Heart left ventricle (tissue), 16 donors: ENCODE results near the gene EIPR1. TPM values are rescaled to one million over a fixed set of nuclear protein-coding genes. Genes with fewer than 3 reads are reported as not detected.

Experiments used
- ATAC-seq, 4 donors: fragments of 200-7000 bp; cut with Tn5 transposase; one replicate each; pipeline ENCODE4 v1.9.1; 2020 to 2022; ENCODE audit warnings: moderate library complexity in 4 of 4, mild to moderate bottlenecking in 3 of 4, moderate number of reproducible peaks in 1 of 4
- DNase-seq, 5 donors: peaks; one replicate each; pipeline ENCODE4 v3.0.0-alpha.2; 2020
- H3K27ac ChIP-seq, 12 donors: fragments of 200-600 bp; sonication (generic) in 4 of 12; one replicate each; pipeline versions ENCODE4 v1.5.0 to v1.8.0; 2016 to 2022; ENCODE audit warnings: mild to moderate bottlenecking in 2 of 12
- H3K27me3 ChIP-seq, 9 donors: fragments of 200-600 bp; sonication (generic) in 2 of 9; one replicate each; pipeline versions ENCODE4 v1.5.1 to v1.8.0; 2016 to 2022; ENCODE audit warnings: mild to moderate bottlenecking in 3 of 9
- H3K36me3 ChIP-seq, 9 donors: fragments of 200-600 bp; sonication (generic) in 2 of 9; one replicate each; pipeline versions ENCODE4 v1.5.0 to v1.8.0; 2018 to 2022; ENCODE audit warnings: mild to moderate bottlenecking in 2 of 9
- H3K4me1 ChIP-seq, 12 donors: fragments of 200-600 bp; sonication (generic) in 4 of 12; one replicate each; pipeline versions ENCODE4 v1.5.0 to v1.8.0; 2016 to 2022; ENCODE audit warnings: mild to moderate bottlenecking in 3 of 12
- H3K4me3 ChIP-seq, 12 donors: fragments of 200-600 bp; sonication (generic) in 4 of 12; one replicate each; pipeline versions ENCODE4 v1.5.0 to v1.8.0; 2017 to 2022; ENCODE audit warnings: mild to moderate bottlenecking in 9 of 12, moderate library complexity in 4 of 12
- H3K9me3 ChIP-seq, 12 donors: fragments of 200-600 bp; sonication (generic) in 4 of 12; one replicate each; pipeline versions ENCODE4 v1.5.0 to v1.8.0; 2016 to 2022; ENCODE audit warnings: mild to moderate bottlenecking in 1 of 12
- CTCF ChIP-seq, 12 donors: fragments of 200-600 bp; sonication (generic) in 4 of 12; IDR thresholded peaks; one replicate each; pipeline versions ENCODE4 v1.5.0 to v1.8.0; 2018 to 2022; ENCODE audit warnings: antibody characterized with exemption in 12 of 12, mild to moderate bottlenecking in 5 of 12
- POLR2A ChIP-seq, 2 donors: fragments of 450-650 bp; IDR thresholded peaks; one replicate each; pipeline ENCODE4 v1.6.1; 2017; ENCODE audit warnings: antibody characterized with exemption in 2 of 2, mild to moderate bottlenecking in 2 of 2, moderate library complexity in 2 of 2
- WGBS, 4 donors: extraction: QIAGEN DNeasy Blood & Tissue Kit in 2 of 4; methylation state at CpG; one replicate each; pipeline versions ENCODE4 v1.1.5 to v1.1.7; 2013 to 2018; 5-methylcytosine and 5-hydroxymethylcytosine counted together
- intact Hi-C, 10 donors: fragments of 100-400 bp; cut with DNase I; formaldehyde crosslinking; loops; one replicate each; pipeline versions ENCODE4 v1.11.1 to v1.14.2; 2022
- polyA plus RNA-seq, 2 donors: library from polyadenylated mRNA; stranded (reverse); fragments of 200-250 nt; gene quantifications; one replicate each; pipeline ENCODE4 v1.2.3, GENCODE V29; 2013
- total RNA-seq, 9 donors: library from RNA; depleted of rRNA in 2 of 9; stranded (reverse); fragments of >200 nt in 2 of 9; fragmentation: NEBNext Ultra II Directional in 3 of 9; extraction: Animal tissue kit (Norgen Biotek cat#: 25700) in 3 of 9; gene quantifications; one replicate each; pipeline versions ENCODE4 v1.1.0 to v1.2.4, GENCODE V29; 2016 to 2023
- donor health status: ischemic (EF 13 %, LVEDD 7.1; RV severe dilation, severe dysfunction).
- donor health status: healthy with polysubstance abuse.
- donor health status: DM: no; HTN: yes; CAD: no.
- donor health status: DM: no; HTN: no; CAD: no.
- donor health status: ischemic (EF 25% LVEDD 6.9; RV normal size, moderate dysfunction).
- donor health status: ischemic (EF 25% LVEDD 5.7; RV mildly dilated, moderate dysfunction).
- donor health status: healthy.
- donor health status: DM: yes; HTN: yes; CAD: no.
- donor health status: ischemic (EF 35%, LVEDD 5.7; RV mildly dilated, moderate dysfunction).
- donor health status: nonischemic (EF 11% LVEDD 7.7; RV severe dilation, severe dysfunction).
- donor health status: DM: yes; HTN: yes; CAD: no.
- donor health status: PGD.
- donor health status: ischemic (EF 29% LVEDD 5.4; RV normal size, mild dysfunction).
- donor health status: nonischemic (EF 23%, LVEDD 6.1; RV moderate dilation, normal function).

The EIPR1 gene
- total and polyA plus RNA-seq, 11 donors: 7.9 to 26.1 (median 13.3) TPM

GRCh38 chr2:3280683-3281520 lies 96.7 kb downstream of the EIPR1 start:
- no peaks in the 10 kb centered on the region for H3K36me3 ChIP-seq
- H3K27ac ChIP-seq: no peak overlapping the region
- intact Hi-C loops: no loop called here
- H3K4me3 ChIP-seq: no peak overlapping the region
- peaks cover 0 to 6% (median under 1%) of the 10 kb centered on the region in 12 donors for H3K9me3 ChIP-seq
- TF ChIP-seq CTCF (IDR thresholded peaks at IDR 0.05) (no peak), POLR2A (IDR thresholded peaks at IDR 0.05) (no peak)
- 95 to 98% (median 95%) methylated on average over 13 of the region's 13 CpGs for WGBS, 4 donors
- peaks cover 0 to 5% (median 0%) of the 10 kb centered on the region in 12 donors for H3K4me1 ChIP-seq
- no peak for ATAC-seq
- H3K27me3 ChIP-seq: no peaks in the 10 kb centered on the region
- no peak for DNase-seq

- 84 to 93% (median 84%) methylated on average over 20 of the region's 20 CpGs for WGBS, 4 donors
Observed at GRCh38 chr2:3280197-3280596, 97.4 kb downstream of the EIPR1 start.

GRCh38 chr2:3279236-3279960 lies 98.2 kb downstream of the EIPR1 start:
- Histone ChIP-seq H3K27me3 (no peaks in the 10 kb centered on the region), H3K36me3 (no peaks in the 10 kb centered on the region), H3K9me3 (peaks cover 0 to 20% (median 7%) of the 10 kb centered on the region in 12 donors), H3K27ac (no peak overlapping the region), H3K4me3 (no peak overlapping the region), H3K4me1 (peaks cover 0 to 5% (median 0%) of the 10 kb centered on the region in 12 donors)
- WGBS, 4 donors: 88 to 94% (median 90%) methylated on average over 17 of the region's 17 CpGs
- DNase-seq (no peak), ATAC-seq (no peak)
- TF ChIP-seq CTCF (IDR thresholded peaks at IDR 0.05) (no peak), POLR2A (IDR thresholded peaks at IDR 0.05) (no peak)
- intact Hi-C loops: no loop called here

More at GRCh38 chr2:3280197-3280596, 97.4 kb downstream of the EIPR1 start:
- H3K4me1 ChIP-seq: peaks cover 0 to 5% (median 0%) of the 10 kb centered on the region in 12 donors
- H3K36me3 ChIP-seq: no peaks in the 10 kb centered on the region
- H3K9me3 ChIP-seq: peaks cover 0 to 13% (median 3%) of the 10 kb centered on the region in 12 donors
- DNase-seq (no peak), ATAC-seq (no peak)
- H3K27me3 ChIP-seq: no peaks in the 10 kb centered on the region
- H3K27ac ChIP-seq: no peak overlapping the region
- TF ChIP-seq CTCF (IDR thresholded peaks at IDR 0.05): no peak
- no peak for TF ChIP-seq POLR2A (IDR thresholded peaks at IDR 0.05)
- no peak overlapping the region for H3K4me3 ChIP-seq
- intact Hi-C loops: no loop called here
